ENCODE measurements around the gene LNX1. TPM values are rescaled to one million over a fixed set of nuclear protein-coding genes. Genes with fewer than 3 reads are reported as not detected.

The LNX1 gene
- total RNA-seq, 1 donor from 2014 or later, result not detected

DNA sequence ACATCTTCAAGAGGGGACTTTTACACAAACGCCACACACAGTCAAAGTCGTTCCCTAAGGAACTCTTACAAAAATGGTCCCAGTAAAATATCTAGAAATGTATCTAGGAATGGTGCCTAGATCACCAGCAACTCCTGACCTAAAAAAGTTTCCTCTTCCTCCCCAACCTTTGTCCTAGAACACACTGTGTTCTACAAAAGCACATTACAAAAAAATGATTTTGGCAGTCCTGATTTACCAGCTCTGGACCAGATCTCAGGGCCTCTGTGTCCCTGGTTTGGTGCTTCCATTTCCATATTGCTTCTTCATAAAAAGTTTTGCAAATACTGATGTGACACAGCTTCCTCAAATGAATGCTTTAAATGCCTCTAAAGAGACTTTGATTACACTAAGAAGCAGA is 55.0 kb downstream of the LNX1 start:
- ChIA-PET POLR2A (no interaction called here), CTCF (no interaction called here)
- DNase-seq, result no peak
- H3K27ac Mint-ChIP-seq, result no peak overlapping the region
- H3K36me3 Mint-ChIP-seq (ENCODE audit: low read depth), result no peaks in the 10 kb centered on the region
- no peaks in the 10 kb centered on the region for H3K9me3 Mint-ChIP-seq
- TF ChIP-seq, protein P1, sequence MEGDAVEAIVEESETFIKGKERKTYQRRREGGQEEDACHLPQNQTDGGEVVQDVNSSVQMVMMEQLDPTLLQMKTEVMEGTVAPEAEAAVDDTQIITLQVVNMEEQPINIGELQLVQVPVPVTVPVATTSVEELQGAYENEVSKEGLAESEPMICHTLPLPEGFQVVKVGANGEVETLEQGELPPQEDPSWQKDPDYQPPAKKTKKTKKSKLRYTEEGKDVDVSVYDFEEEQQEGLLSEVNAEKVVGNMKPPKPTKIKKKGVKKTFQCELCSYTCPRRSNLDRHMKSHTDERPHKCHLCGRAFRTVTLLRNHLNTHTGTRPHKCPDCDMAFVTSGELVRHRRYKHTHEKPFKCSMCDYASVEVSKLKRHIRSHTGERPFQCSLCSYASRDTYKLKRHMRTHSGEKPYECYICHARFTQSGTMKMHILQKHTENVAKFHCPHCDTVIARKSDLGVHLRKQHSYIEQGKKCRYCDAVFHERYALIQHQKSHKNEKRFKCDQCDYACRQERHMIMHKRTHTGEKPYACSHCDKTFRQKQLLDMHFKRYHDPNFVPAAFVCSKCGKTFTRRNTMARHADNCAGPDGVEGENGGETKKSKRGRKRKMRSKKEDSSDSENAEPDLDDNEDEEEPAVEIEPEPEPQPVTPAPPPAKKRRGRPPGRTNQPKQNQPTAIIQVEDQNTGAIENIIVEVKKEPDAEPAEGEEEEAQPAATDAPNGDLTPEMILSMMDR (IDR thresholded peaks at IDR 0.05), result no peak
- H3K4me1 Mint-ChIP-seq, result no peaks in the 10 kb centered on the region
- intact Hi-C loops (cut with micrococcal nuclease), result no loop called here
- H3K4me3 Mint-ChIP-seq, result no peak overlapping the region
- peaks cover 21% of the 10 kb centered on the region for H3K27me3 Mint-ChIP-seq
- no peak for ATAC-seq (ENCODE audit: low read depth)

DNA sequence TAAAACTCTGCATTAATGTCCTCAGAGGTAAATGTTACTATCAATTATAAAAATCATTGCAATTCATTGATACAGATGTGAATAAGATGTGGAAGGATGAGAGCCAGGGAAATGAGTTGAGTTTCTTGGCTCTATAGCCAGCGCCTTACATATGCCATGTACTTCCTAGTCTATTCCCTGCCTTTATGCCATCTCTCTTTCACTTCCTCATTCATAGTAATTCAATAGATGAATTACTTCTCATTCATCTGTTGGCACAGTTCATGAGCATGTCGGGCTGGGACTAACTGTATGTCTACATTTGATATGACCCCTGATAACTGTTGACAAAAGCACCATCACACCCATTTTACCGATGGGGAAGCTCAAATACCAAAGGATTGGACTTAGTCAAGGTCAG is 55.7 kb downstream of the LNX1 start:
- H3K4me3 Mint-ChIP-seq, result no peak overlapping the region
- intact Hi-C loops (cut with micrococcal nuclease), result no loop called here
- ATAC-seq (ENCODE audit: low read depth) (no peak), DNase-seq (no peak)
- no peaks in the 10 kb centered on the region for H3K36me3 Mint-ChIP-seq (ENCODE audit: low read depth)
- H3K27me3 Mint-ChIP-seq, result peaks cover 21% of the 10 kb centered on the region
- H3K27ac Mint-ChIP-seq, result no peak overlapping the region
- no peaks in the 10 kb centered on the region for H3K9me3 Mint-ChIP-seq
- ChIA-PET POLR2A (no interaction called here), CTCF (no interaction called here)
- no peaks in the 10 kb centered on the region for H3K4me1 Mint-ChIP-seq
- TF ChIP-seq, protein P1 (IDR thresholded peaks at IDR 0.05), result no peak

DNA sequence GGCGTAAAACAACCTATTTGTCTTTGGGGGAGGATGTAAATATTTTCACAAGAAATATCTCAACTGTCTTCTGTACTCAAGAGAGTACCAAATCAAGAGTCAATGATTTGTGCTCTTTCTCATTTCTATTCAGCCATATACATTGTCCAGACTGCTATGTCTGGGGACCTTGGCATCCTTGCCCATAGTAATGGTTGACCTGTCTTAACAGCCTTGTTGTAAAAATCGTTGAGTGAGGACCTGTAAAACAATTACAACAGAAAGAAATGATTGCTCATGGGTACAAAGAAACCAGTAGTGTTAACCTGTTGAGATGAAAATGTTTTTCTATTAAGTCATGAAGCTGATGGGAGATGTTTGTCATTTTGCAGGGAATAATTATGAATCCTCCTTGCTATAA is 56.6 kb downstream of the LNX1 start:
- DNase-seq (no peak), ATAC-seq (ENCODE audit: low read depth) (no peak)
- TF ChIP-seq, protein P1 (IDR thresholded peaks at IDR 0.05), result no peak
- intact Hi-C loops (cut with micrococcal nuclease), result no loop called here
- ChIA-PET CTCF (no interaction called here), POLR2A (no interaction called here)
- H3K4me3 Mint-ChIP-seq, result no peak overlapping the region
- H3K36me3 Mint-ChIP-seq (ENCODE audit: low read depth), result no peaks in the 10 kb centered on the region
- H3K27me3 Mint-ChIP-seq, result peaks cover 20% of the 10 kb centered on the region
- no peaks in the 10 kb centered on the region for H3K4me1 Mint-ChIP-seq
- no peaks in the 10 kb centered on the region for H3K9me3 Mint-ChIP-seq
- no peak overlapping the region for H3K27ac Mint-ChIP-seq

DNA sequence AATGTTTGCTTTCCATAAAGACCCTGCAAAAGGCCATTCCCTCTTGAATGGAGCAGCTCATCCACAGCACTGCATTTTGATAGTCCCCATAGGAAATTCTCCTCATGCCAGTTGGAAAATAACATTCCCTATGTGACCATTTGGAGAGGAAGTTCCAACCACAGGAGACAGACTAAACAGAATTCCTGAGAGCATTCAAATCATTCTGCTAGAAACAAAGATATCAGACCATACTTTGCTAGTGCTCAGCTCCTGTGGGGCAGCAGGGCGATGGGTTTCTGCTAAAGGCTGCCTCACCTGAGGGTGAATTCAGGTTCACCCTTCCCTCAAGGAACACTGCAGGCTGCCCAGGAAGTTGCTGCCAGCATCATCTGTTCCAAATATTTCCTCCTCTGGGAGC is 58.8 kb downstream of the LNX1 start:
- no peaks in the 10 kb centered on the region for H3K9me3 Mint-ChIP-seq
- POLR2A ChIA-PET, result no interaction called here
- no peak for ATAC-seq (ENCODE audit: low read depth)
- intact Hi-C loops (cut with micrococcal nuclease), result no loop called here
- no peaks in the 10 kb centered on the region for H3K4me1 Mint-ChIP-seq
- CTCF ChIA-PET, result no interaction called here
- H3K27ac Mint-ChIP-seq, result no peak overlapping the region
- H3K27me3 Mint-ChIP-seq, result peaks cover 8% of the 10 kb centered on the region
- DNase-seq, result no peak
- no peaks in the 10 kb centered on the region for H3K36me3 Mint-ChIP-seq (ENCODE audit: low read depth)
- H3K4me3 Mint-ChIP-seq, result no peak overlapping the region
- TF ChIP-seq, protein P1 (IDR thresholded peaks at IDR 0.05), result no peak

DNA sequence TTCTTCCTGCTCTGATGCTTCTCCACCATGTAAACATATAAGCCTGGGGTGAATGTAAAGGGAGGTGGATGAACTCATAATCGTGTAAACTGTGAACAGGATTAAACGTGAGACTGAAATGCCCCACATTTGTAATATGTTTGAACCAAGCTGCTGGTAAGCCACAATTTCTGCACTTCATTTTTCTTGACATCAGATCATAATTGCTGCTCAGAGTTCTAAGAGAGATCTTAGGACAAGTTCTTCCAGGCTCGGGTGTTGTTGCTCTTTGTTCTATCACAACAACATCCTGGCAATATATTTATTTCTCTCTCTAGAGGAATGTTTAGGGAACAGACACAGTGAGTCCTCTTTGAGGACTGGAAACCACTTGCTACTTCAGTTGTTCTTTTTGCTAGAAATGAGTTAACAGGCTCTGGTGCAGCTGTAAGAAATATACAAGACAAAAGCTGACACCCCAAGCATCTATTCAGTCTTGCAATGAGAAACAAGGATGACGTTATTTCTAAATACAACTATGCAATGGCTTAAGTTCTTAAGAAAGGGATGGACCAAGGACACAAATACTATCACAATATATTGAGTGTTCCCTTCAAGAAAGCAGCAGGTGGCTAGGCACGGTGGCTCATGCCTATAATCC is 59.6 kb downstream of the LNX1 start:
- no peak for ATAC-seq (ENCODE audit: low read depth)
- Mint-ChIP-seq H3K4me1 (no peaks in the 10 kb centered on the region), H3K36me3 (ENCODE audit: low read depth) (no peaks in the 10 kb centered on the region), H3K27me3 (peaks cover 6% of the 10 kb centered on the region), H3K27ac (no peak overlapping the region), H3K9me3 (no peaks in the 10 kb centered on the region), H3K4me3 (no peak overlapping the region)
- TF ChIP-seq, protein P1 (IDR thresholded peaks at IDR 0.05), result no peak
- POLR2A ChIA-PET, result no interaction called here
- intact Hi-C loops (cut with micrococcal nuclease), result no loop called here
- no peak for DNase-seq
- CTCF ChIA-PET, result no interaction called here
